22Rv1 (cell line): ENCODE results near the gene AGBL2.

Experiments used
- H3K27ac ChIP-seq: fragments of 450-650 bp; 2 replicates; pipeline ENCODE4 v1.5.1; 2017
- ZFX ChIP-seq: fragments of 450-650 bp; IDR thresholded peaks from 2 replicates; pipeline ENCODE4 v1.6.1; 2017; ENCODE audit warnings: antibody characterized with exemption, borderline replicate concordance
- TF ChIP-seq, protein P1 (sequence below): fragments of 450-650 bp; IDR thresholded peaks from 2 replicates; pipeline ENCODE4 v1.5.1; 2017; ENCODE audit warnings: mild to moderate bottlenecking

AGBL2 gene

GRCh38 chr11:47726118-47726442, 10.9 kb upstream of the AGBL2 start:
- TF ChIP-seq ZFX, result no peak
- TF ChIP-seq, protein P1, sequence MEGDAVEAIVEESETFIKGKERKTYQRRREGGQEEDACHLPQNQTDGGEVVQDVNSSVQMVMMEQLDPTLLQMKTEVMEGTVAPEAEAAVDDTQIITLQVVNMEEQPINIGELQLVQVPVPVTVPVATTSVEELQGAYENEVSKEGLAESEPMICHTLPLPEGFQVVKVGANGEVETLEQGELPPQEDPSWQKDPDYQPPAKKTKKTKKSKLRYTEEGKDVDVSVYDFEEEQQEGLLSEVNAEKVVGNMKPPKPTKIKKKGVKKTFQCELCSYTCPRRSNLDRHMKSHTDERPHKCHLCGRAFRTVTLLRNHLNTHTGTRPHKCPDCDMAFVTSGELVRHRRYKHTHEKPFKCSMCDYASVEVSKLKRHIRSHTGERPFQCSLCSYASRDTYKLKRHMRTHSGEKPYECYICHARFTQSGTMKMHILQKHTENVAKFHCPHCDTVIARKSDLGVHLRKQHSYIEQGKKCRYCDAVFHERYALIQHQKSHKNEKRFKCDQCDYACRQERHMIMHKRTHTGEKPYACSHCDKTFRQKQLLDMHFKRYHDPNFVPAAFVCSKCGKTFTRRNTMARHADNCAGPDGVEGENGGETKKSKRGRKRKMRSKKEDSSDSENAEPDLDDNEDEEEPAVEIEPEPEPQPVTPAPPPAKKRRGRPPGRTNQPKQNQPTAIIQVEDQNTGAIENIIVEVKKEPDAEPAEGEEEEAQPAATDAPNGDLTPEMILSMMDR, result no peak
- no peak overlapping the region for H3K27ac ChIP-seq

DNA sequence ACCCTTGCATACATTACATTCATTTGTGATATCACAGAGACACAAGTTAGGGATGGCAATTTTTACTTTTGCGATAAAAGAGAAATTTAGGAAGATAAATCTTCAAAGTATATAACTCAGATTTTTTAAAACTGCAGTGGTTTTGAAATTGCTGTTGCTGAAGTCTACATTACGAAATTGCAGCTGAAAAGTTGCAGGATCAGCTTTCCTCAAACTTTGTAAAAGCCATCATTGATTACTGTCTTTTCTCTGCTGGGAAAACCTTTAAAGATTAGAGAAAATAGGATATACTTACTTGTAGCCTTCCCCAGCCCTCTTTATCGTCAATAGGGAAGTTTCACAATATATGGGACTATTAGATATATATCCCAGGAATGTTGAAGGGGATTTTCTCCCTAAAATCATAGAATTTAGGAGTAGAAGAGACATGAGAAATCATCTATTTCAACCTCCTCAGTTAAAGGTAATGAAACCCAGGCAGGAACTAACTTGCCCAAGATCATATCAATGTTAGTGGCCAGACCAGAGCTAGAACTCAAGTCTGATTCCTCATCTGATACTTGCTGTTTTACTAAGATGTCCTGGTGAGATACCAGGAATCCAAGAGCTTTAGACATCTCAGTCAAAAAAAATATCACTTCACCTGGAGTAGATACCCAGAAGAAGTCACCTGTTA, 10.4 kb upstream of the AGBL2 start:
- no peak for TF ChIP-seq ZFX
- TF ChIP-seq, protein P1, result no peak

GRCh38 chr11:47724041-47724729, 9.0 kb upstream of the AGBL2 start:
- TF ChIP-seq ZFX, result no peak
- TF ChIP-seq, protein P1, result no peak
- H3K27ac ChIP-seq, result no peak overlapping the region

More for the DNA sequence above, 10.4 kb upstream of the AGBL2 start:
- no peak overlapping the region for H3K27ac ChIP-seq

- H3K27ac ChIP-seq, result no peak overlapping the region
- TF ChIP-seq, protein P1, result no peak
- no peak for TF ChIP-seq ZFX
Measured at GRCh38 chr11:47723041-47723440, 7.9 kb upstream of the AGBL2 start.

DNA sequence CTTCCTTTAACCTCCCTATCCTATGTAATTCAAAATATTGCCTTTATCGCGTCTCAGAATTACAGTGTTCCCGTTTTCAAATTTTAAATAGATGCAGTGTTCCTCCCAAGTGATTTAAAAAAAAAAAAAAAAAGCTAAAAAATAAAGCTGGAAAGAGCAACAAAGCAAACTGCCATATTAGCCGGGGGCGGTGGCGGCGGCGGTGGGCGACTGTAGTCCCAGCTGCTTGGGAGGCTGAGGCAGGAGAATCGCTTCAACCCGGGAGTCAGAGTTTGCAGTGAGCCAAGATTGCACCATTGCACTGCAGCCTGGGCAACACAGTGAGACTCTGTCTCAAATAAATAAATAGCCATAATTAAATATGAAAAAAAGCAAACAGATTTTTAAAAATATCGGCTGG, 5.5 kb upstream of the AGBL2 start:
- no peak overlapping the region for H3K27ac ChIP-seq
- TF ChIP-seq, protein P1, result no peak
- TF ChIP-seq ZFX, result no peak

GRCh38 chr11:47716692-47717091, 1.5 kb upstream of the AGBL2 start:
- TF ChIP-seq ZFX, result no peak
- TF ChIP-seq, protein P1, result no peak
- H3K27ac ChIP-seq, result no peak overlapping the region

- no peak for TF ChIP-seq ZFX
- TF ChIP-seq, protein P1, result no peak
- no peak overlapping the region for H3K27ac ChIP-seq
Measured at GRCh38 chr11:47714554-47715081, 551 bp downstream of the AGBL2 start.
